HG02938 (cell line): ENCODE results near the gene MPPED1.

Source experiments
- ATAC-seq: cut with Tn5 transposase; IDR thresholded peaks from one replicate; pipeline ENCODE4 v1.9.1; 2021; ENCODE audit warnings: mild to moderate bottlenecking, moderate library complexity; ENCODE audit not compliant: unreplicated experiment

The MPPED1 gene

GRCh38 chr22:43446037-43446803 lies 34.4 kb downstream of the MPPED1 start:
- ATAC-seq: no peak

- no peak for ATAC-seq
These were observed 35.1 kb downstream of the MPPED1 start for GRCh38 chr22:43446916-43447315.

- ATAC-seq: no peak
These were observed 35.6 kb downstream of the MPPED1 start for GRCh38 chr22:43447380-43447779.

GRCh38 chr22:43448048-43448447 lies 36.2 kb downstream of the MPPED1 start:
- ATAC-seq: no peak

GRCh38 chr22:43449205-43449830 lies 37.5 kb downstream of the MPPED1 start:
- ATAC-seq: no peak

GRCh38 chr22:43449831-43450225 lies 38.0 kb downstream of the MPPED1 start:
- ATAC-seq: no peak

GRCh38 chr22:43451371-43452050 lies 39.7 kb downstream of the MPPED1 start:
- ATAC-seq: no peak

- no peak for ATAC-seq
These were observed 44.0 kb downstream of the MPPED1 start for GRCh38 chr22:43455846-43456245.

GRCh38 chr22:43457002-43457401 lies 45.2 kb downstream of the MPPED1 start:
- no peak for ATAC-seq

- no peak for ATAC-seq
These were observed 50.9 kb downstream of the MPPED1 start for GRCh38 chr22:43462701-43463100.

- no peak for ATAC-seq
These were observed 53.0 kb downstream of the MPPED1 start for GRCh38 chr22:43464809-43465208.

GRCh38 chr22:43465291-43466015 lies 53.6 kb downstream of the MPPED1 start:
- ATAC-seq: no peak

GRCh38 chr22:43466710-43467109 lies 54.9 kb downstream of the MPPED1 start:
- no peak for ATAC-seq

GRCh38 chr22:43467216-43467940 lies 55.6 kb downstream of the MPPED1 start:
- no peak for ATAC-seq

- ATAC-seq: no peak
These were observed 58.4 kb downstream of the MPPED1 start for GRCh38 chr22:43470253-43470652.

GRCh38 chr22:43470941-43471585 lies 59.2 kb downstream of the MPPED1 start:
- no peak for ATAC-seq

GRCh38 chr22:43471606-43472135 lies 59.9 kb downstream of the MPPED1 start:
- no peak for ATAC-seq

GRCh38 chr22:43473031-43473430 lies 61.2 kb downstream of the MPPED1 start:
- ATAC-seq: no peak

- no peak for ATAC-seq
These were observed 61.6 kb downstream of the MPPED1 start for GRCh38 chr22:43473441-43473840.
